ENCODE results near the gene UBE2D3. TPM values are rescaled to one million over a fixed set of nuclear protein-coding genes. Genes with fewer than 3 reads are reported as not detected.

The UBE2D3 gene
- total and polyA plus RNA-seq, 8 donors, result 143 to 398 (median 277) TPM

GRCh38 chr4:102751941-102752340 is 75.4 kb downstream of the UBE2D3 start:
- Histone ChIP-seq H3K27me3 (no peaks in the 10 kb centered on the region), H3K4me1 (peaks cover 0 to 7% (median under 1%) of the 10 kb centered on the region in 4 donors), H3K27ac (no peak overlapping the region), H3K9me3 (no peaks in the 10 kb centered on the region), H3K36me3 (peaks cover 0 to 9% (median 8%) of the 10 kb centered on the region in 4 donors), H3K4me3 (no peak overlapping the region)
- intact Hi-C loops (cut with DNase I; ENCODE audit: low total_unique reads), result no loop called here
- TF ChIP-seq CTCF (IDR thresholded peaks at IDR 0.05), result no peak
- no peak for TF ChIP-seq EP300 (IDR thresholded peaks at IDR 0.05)
- no peak for TF ChIP-seq POLR2A (IDR thresholded peaks at IDR 0.05)
- no peak for TF ChIP-seq POLR2AphosphoS5 (IDR thresholded peaks at IDR 0.05)
- whole genome bisulfite sequencing, 5 donors, result 76 to 88% (median 84%) methylated on average over 4 of the region's 4 CpGs
- DNase-seq, result no peak

Small RNA genes within 50 kb of the gene (small RNA-seq; reads per million reads assigned to genes)
- 0 reads per million in 4 donors for gene RNU7-151P

Other genes starting within 250 kb of the UBE2D3 start
- 10 to 100 TPM; 21.0 to 69.4 (median 43.9) TPM for gene MANBA, start 66.6 kb downstream of the UBE2D3 start, total RNA-seq
- 10 to 100 TPM in 2 of 3 donors, 1 to 10 TPM in 1; 8.4 to 15.7 (median 12.3) TPM for gene MANBA, start 66.6 kb downstream of the UBE2D3 start, polyA plus RNA-seq
- 10 to 100 TPM in 2 of 5 donors, 1 to 10 TPM in 2, not detected in 1; 1.3 to 21.3 (median 9.1) TPM for gene CISD2, start 41.4 kb upstream of the UBE2D3 start, total RNA-seq
- gene CISD2, start 41.4 kb upstream of the UBE2D3 start, polyA plus RNA-seq, result 10 to 100 TPM; 14.1 to 25.5 (median 23.2) TPM
- gene SLC9B1, start 192.2 kb upstream of the UBE2D3 start, total RNA-seq, result 10 to 100 TPM in 1 of 5 donors, 1 to 10 TPM in 1, not detected in 3; 3.7 to 21.4 TPM
- gene SLC9B1, start 192.2 kb upstream of the UBE2D3 start, polyA plus RNA-seq, result under 1 TPM in 1 of 3 donors, not detected in 2; 0.15 TPM
- 10 to 100 TPM in 2 of 5 donors, 1 to 10 TPM in 3; 1.7 to 26.3 (median 8.0) TPM for gene SLC9B2, start 249.2 kb upstream of the UBE2D3 start, total RNA-seq
- 10 to 100 TPM in 2 of 3 donors, 1 to 10 TPM in 1; 3.5 to 13.0 (median 12.1) TPM for gene SLC9B2, start 249.2 kb upstream of the UBE2D3 start, polyA plus RNA-seq